Measurements from ENCODE around the gene CACNA1B.

CACNA1B gene

GRCh38 chr9:137987244-137988030 is 109.9 kb downstream of the CACNA1B start:
- no peak for DNase-seq

GRCh38 chr9:137988051-137988450 is 110.5 kb downstream of the CACNA1B start:
- no peak for DNase-seq

GRCh38 chr9:137988701-137989100 is 111.1 kb downstream of the CACNA1B start:
- DNase-seq, result no peak

- DNase-seq, result no peak
These were observed 111.6 kb downstream of the CACNA1B start for GRCh38 chr9:137989156-137989555.

- DNase-seq, result no peak
These were observed 112.6 kb downstream of the CACNA1B start for GRCh38 chr9:137989999-137990715.

GRCh38 chr9:138003485-138004190 is 126.1 kb downstream of the CACNA1B start:
- no peak for DNase-seq

- DNase-seq, result no peak
These were observed 129.1 kb downstream of the CACNA1B start for GRCh38 chr9:138006576-138007233.

GRCh38 chr9:138007566-138007917 is 130.0 kb downstream of the CACNA1B start:
- DNase-seq, result no peak

- DNase-seq, result no peak
These were observed 130.6 kb downstream of the CACNA1B start for GRCh38 chr9:138007918-138008841.

GRCh38 chr9:138009016-138009802 is 131.6 kb downstream of the CACNA1B start:
- DNase-seq, result no peak

- DNase-seq, result no peak
These were observed 132.5 kb downstream of the CACNA1B start for GRCh38 chr9:138009803-138010690.

GRCh38 chr9:138010861-138011260 is 133.3 kb downstream of the CACNA1B start:
- DNase-seq, result no peak

GRCh38 chr9:138011951-138012500 is 134.4 kb downstream of the CACNA1B start:
- no peak for DNase-seq

- no peak for DNase-seq
These were observed 135.7 kb downstream of the CACNA1B start for GRCh38 chr9:138013273-138013672.

- DNase-seq, result no peak
These were observed 136.4 kb downstream of the CACNA1B start for GRCh38 chr9:138013836-138014562.

GRCh38 chr9:138014563-138014945 is 137.0 kb downstream of the CACNA1B start:
- no peak for DNase-seq

GRCh38 chr9:138015021-138015829 is 137.6 kb downstream of the CACNA1B start:
- DNase-seq, result no peak

All from T-helper 2 cell (primary cell).